ENCODE measurements around the gene ZBED4. TPM values are rescaled to one million over a fixed set of nuclear protein-coding genes. Genes with fewer than 3 reads are reported as not detected.

The ZBED4 gene
- total and polyA plus RNA-seq, 2 experiments from 2014 or later, result 8.5 to 31.9 TPM

- DNase-seq (ENCODE audit: low spot score) (no peak), ATAC-seq (no peak)
- peaks cover 36% of the 10 kb centered on the region for H4K20me1 ChIP-seq (replicated peaks; ENCODE audit: insufficient read depth)
- H2AFZ ChIP-seq, result no peak overlapping the region
- H3K4me3 ChIP-seq, result no peak overlapping the region
- H3K9me3 Mint-ChIP-seq, result peaks cover 24% of the 10 kb centered on the region
- H3K4me2 ChIP-seq, result no peak overlapping the region
- no peaks in the 10 kb centered on the region for H3K36me3 ChIP-seq (ENCODE audit: insufficient read depth)
- H3K27me3 Mint-ChIP-seq (ENCODE audit: insufficient read depth, low read depth, poor library complexity), result peaks cover 2% of the 10 kb centered on the region
- H3K4me1 ChIP-seq (ENCODE audit: insufficient read depth), result no peaks in the 10 kb centered on the region
- H3F3A ChIP-seq (replicated peaks; ENCODE audit: low read depth), result no peaks in the 10 kb centered on the region; the same call in 1 of the 2 replicates
- H3K9me2 ChIP-seq (ENCODE audit: insufficient read depth), result peaks cover 4% of the 10 kb centered on the region; the same call in 1 of the 2 replicates
- peaks cover 95% of the 10 kb centered on the region for H3K79me2 ChIP-seq (replicated peaks; ENCODE audit: insufficient read depth)
- no peak overlapping the region for H3K27ac ChIP-seq (ENCODE audit: low read depth)
- H3K27ac Mint-ChIP-seq, result no peak overlapping the region
- H3K36me3 Mint-ChIP-seq (ENCODE audit: low read depth), result peaks cover 55% of the 10 kb centered on the region
- no peak overlapping the region for H3K4me3 Mint-ChIP-seq
- TF ChIP-seq CREB1 (CRISPR knock-in tag; IDR thresholded peaks at IDR 0.05; ENCODE audit: low read depth) (no peak), CTCF (conservative IDR thresholded peaks at IDR 0.05; ENCODE audit: low read depth in 2 of 2) (no peak), POLR2AphosphoS5 (IDR thresholded peaks at IDR 0.05; ENCODE audit: low read depth) (no peak), ETS1 (IDR thresholded peaks at IDR 0.05) (no peak), ZNF462 (CRISPR knock-in tag; IDR thresholded peaks at IDR 0.05) (no peak), NANOG (IDR thresholded peaks at IDR 0.05; ENCODE audit: borderline replicate concordance) (no peak), EZH2phosphoT487 (IDR thresholded peaks at IDR 0.05; ENCODE audit: unreplicated experiment) (no peak), STAT1 (IDR thresholded peaks at IDR 0.05; ENCODE audit: unreplicated experiment) (no peak), EZH2 (IDR thresholded peaks at IDR 0.05; ENCODE audit: low read depth, unreplicated experiment) (no peak), ZNF331 (CRISPR knock-in tag; IDR thresholded peaks at IDR 0.05; ENCODE audit: low read depth) (no peak), ZNF114 (CRISPR knock-in tag; IDR thresholded peaks at IDR 0.05) (no peak), REST (IDR thresholded peaks at IDR 0.05; ENCODE audit: unreplicated experiment) (no peak), JUNB (IDR thresholded peaks at IDR 0.05; ENCODE audit: unreplicated experiment) (no peak)
- H3K4me1 Mint-ChIP-seq, result no peaks in the 10 kb centered on the region
- H3K27me3 ChIP-seq (ENCODE audit: insufficient read depth), result no peaks in the 10 kb centered on the region
These were observed 19.7 kb downstream of the ZBED4 start for GRCh38 chr22:49873228-49873940.
